ENCODE data around the gene PCNX2. TPM values are rescaled to one million over a fixed set of nuclear protein-coding genes. Genes with fewer than 3 reads are reported as not detected.

PCNX2 gene
- total and polyA plus RNA-seq, 2 donors (not counting 3 experiments of a cell fraction or from before 2014, with no cell fraction given): 6.6 to 11.0 TPM

DNA sequence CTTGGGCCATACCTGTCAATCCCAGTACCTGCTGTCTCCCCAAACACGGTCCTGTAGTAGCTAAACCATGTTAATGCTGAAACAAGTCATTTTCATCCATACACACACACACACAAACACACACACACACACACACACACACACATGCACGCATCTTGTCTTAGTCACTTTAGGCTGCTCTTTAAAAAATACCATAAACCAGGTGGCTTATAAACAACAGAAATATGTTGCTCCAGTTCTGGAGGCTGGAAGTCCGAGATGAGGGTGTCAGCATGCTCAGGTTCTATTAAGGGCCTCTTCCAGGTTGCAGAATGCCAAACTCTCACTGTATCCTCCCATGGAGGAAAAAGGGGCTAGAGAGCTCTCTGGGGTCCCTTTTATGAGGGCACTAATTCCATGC is 215.2 kb downstream of the PCNX2 start:
- no peak overlapping the region for H2AFZ ChIP-seq (ENCODE audit: low read depth, low read length)
- no peak for FAIRE-seq
- POLR2A ChIA-PET: no interaction called here

DNA sequence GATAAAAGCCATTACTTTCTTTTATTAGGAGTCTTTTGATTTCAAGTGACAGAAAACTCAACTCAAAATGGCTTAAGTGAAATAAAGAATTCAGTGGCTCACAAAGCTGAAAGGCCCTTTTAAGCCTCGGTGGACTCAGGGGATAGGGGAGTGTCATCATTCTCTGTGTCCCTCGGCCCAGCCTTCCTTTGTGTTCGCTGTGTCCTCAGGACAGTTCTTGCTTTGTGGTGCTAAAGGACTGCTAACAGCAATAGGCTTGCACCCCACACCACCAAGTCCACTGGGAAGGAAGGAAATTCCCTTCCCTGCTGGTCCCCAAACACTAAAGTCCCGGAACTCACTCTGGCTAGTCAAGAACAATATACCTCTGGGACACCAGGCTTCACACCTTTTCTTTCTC is 216.0 kb downstream of the PCNX2 start:
- Histone ChIP-seq H3K27ac (ENCODE audit: insufficient read depth, low read depth, low read length) (no peak overlapping the region), H3K9me1 (replicated peaks; ENCODE audit: control insufficient read depth, extremely low read depth, insufficient read depth, low read length) (no peaks in the 10 kb centered on the region), H3K27me3 (ENCODE audit: control insufficient read depth in 2 of 2, insufficient read depth in 2 of 2, low read length in 2 of 2) (no peaks in the 10 kb centered on the region), H2AFZ (ENCODE audit: low read depth, low read length) (no peak overlapping the region), H3K36me3 (ENCODE audit: control insufficient read depth in 2 of 2, extremely low read depth in 1 of 2, insufficient read depth in 2 of 2, low read length in 2 of 2) (no peaks in the 10 kb centered on the region), H3K4me3 (replicated peaks in 1 of 3; ENCODE audit: insufficient read depth in 1 of 3, low read depth in 1 of 3, low read length in 3 of 3) (no peak overlapping the region), H3K9ac (replicated peaks; ENCODE audit: extremely low read depth, insufficient read depth, low read length) (no peak overlapping the region), H3K4me2 (ENCODE audit: insufficient read depth, low read length) (no peak overlapping the region), H3K4me1 (ENCODE audit: control insufficient read depth, extremely low read depth, insufficient read depth, low read length) (no peaks in the 10 kb centered on the region), H3K79me2 (ENCODE audit: control insufficient read depth, insufficient read depth, low read length) (no peaks in the 10 kb centered on the region), H4K20me1 (replicated peaks; ENCODE audit: control insufficient read depth, extremely low read depth, insufficient read depth, low read length) (no peaks in the 10 kb centered on the region), H3K9me3 (replicated peaks; ENCODE audit: control insufficient read depth, insufficient read depth, low read length) (no peaks in the 10 kb centered on the region)
- no peak for DNase-seq (ENCODE audit: low read depth, low spot score)
- no peak for FAIRE-seq
- CTCF ChIA-PET: no interaction called here
- POLR2A ChIA-PET: no interaction called here
- intact Hi-C loops (cut with micrococcal nuclease) (no loop called here), dilution Hi-C loops (cut with MboI; ENCODE audit: extremely low pct_ligation_motif_present, low sequenced_read_pairs) (no loop called here)
- no TSS peak for BruUV-seq (replicated peaks)
- no peak for TF ChIP-seq EZH2 (IDR thresholded peaks at IDR 0.05; ENCODE audit: borderline replicate concordance, low read depth, low read length, severe bottlenecking)
- no peak for TF ChIP-seq POLR2A (IDR thresholded peaks at IDR 0.05; ENCODE audit: low read depth, low read length)
- no peak for TF ChIP-seq JUN (IDR thresholded peaks at IDR 0.05; ENCODE audit: borderline replicate concordance, insufficient read depth, insufficient read length, low read depth)
- no peak for TF ChIP-seq POLR2AphosphoS5 (IDR thresholded peaks at IDR 0.05; ENCODE audit: insufficient read depth, low read depth, low read length)

More for the DNA sequence above, 215.2 kb downstream of the PCNX2 start:
- Histone ChIP-seq H4K20me1 (replicated peaks; ENCODE audit: control insufficient read depth, extremely low read depth, insufficient read depth, low read length) (no peaks in the 10 kb centered on the region), H3K9me1 (replicated peaks; ENCODE audit: control insufficient read depth, extremely low read depth, insufficient read depth, low read length) (no peaks in the 10 kb centered on the region), H3K4me3 (replicated peaks in 1 of 3; ENCODE audit: insufficient read depth in 1 of 3, low read depth in 1 of 3, low read length in 3 of 3) (no peak overlapping the region), H3K4me2 (ENCODE audit: insufficient read depth, low read length) (no peak overlapping the region), H3K79me2 (ENCODE audit: control insufficient read depth, insufficient read depth, low read length) (no peaks in the 10 kb centered on the region), H3K36me3 (ENCODE audit: control insufficient read depth in 2 of 2, extremely low read depth in 1 of 2, insufficient read depth in 2 of 2, low read length in 2 of 2) (no peaks in the 10 kb centered on the region), H3K4me1 (ENCODE audit: control insufficient read depth, extremely low read depth, insufficient read depth, low read length) (no peaks in the 10 kb centered on the region), H3K27me3 (ENCODE audit: control insufficient read depth in 2 of 2, insufficient read depth in 2 of 2, low read length in 2 of 2) (no peaks in the 10 kb centered on the region), H3K9me3 (replicated peaks; ENCODE audit: control insufficient read depth, insufficient read depth, low read length) (no peaks in the 10 kb centered on the region), H3K9ac (replicated peaks; ENCODE audit: extremely low read depth, insufficient read depth, low read length) (no peak overlapping the region), H3K27ac (ENCODE audit: insufficient read depth, low read depth, low read length) (no peak overlapping the region)
- CTCF ChIA-PET: no interaction called here
- intact Hi-C loops (cut with micrococcal nuclease) (no loop called here), dilution Hi-C loops (cut with MboI; ENCODE audit: extremely low pct_ligation_motif_present, low sequenced_read_pairs) (no loop called here)
- no peak for TF ChIP-seq JUN (IDR thresholded peaks at IDR 0.05; ENCODE audit: borderline replicate concordance, insufficient read depth, insufficient read length, low read depth)
- TF ChIP-seq EZH2 (IDR thresholded peaks at IDR 0.05; ENCODE audit: borderline replicate concordance, low read depth, low read length, severe bottlenecking): no peak
- TF ChIP-seq MYC (IDR thresholded peaks at IDR 0.05; ENCODE audit: low read depth, low read length): no peak
- TF ChIP-seq, protein P1, sequence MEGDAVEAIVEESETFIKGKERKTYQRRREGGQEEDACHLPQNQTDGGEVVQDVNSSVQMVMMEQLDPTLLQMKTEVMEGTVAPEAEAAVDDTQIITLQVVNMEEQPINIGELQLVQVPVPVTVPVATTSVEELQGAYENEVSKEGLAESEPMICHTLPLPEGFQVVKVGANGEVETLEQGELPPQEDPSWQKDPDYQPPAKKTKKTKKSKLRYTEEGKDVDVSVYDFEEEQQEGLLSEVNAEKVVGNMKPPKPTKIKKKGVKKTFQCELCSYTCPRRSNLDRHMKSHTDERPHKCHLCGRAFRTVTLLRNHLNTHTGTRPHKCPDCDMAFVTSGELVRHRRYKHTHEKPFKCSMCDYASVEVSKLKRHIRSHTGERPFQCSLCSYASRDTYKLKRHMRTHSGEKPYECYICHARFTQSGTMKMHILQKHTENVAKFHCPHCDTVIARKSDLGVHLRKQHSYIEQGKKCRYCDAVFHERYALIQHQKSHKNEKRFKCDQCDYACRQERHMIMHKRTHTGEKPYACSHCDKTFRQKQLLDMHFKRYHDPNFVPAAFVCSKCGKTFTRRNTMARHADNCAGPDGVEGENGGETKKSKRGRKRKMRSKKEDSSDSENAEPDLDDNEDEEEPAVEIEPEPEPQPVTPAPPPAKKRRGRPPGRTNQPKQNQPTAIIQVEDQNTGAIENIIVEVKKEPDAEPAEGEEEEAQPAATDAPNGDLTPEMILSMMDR (IDR thresholded peaks at IDR 0.05; ENCODE audit: extremely low read depth in 1 of 2, insufficient read depth in 1 of 2, low read depth in 1 of 2, low read length in 2 of 2): no peak
- no peak for TF ChIP-seq POLR2AphosphoS5 (IDR thresholded peaks at IDR 0.05; ENCODE audit: insufficient read depth, low read depth, low read length)
- TF ChIP-seq GATA2 (IDR thresholded peaks at IDR 0.05; ENCODE audit: insufficient read depth, insufficient read length, low read depth, low read length): no peak
- no peak for DNase-seq (ENCODE audit: low read depth, low spot score)
- no TSS peak for BruUV-seq (replicated peaks)
